Immature natural killer cell (primary cell): ENCODE measurements around the gene ADNP. TPM values are rescaled to one million over a fixed set of nuclear protein-coding genes. Genes with fewer than 3 reads are reported as not detected.

Experiments used
- DNase-seq, 3 donors: peaks; one replicate each; pipeline ENCODE4 v3.0.0; 2022; ENCODE audit warnings: mixed read lengths in 1 of 3
- H3K27ac Mint-ChIP-seq, 6 donors: one replicate each; pipeline ENCODE4 v1.8.0; 2020; ENCODE audit warnings: mixed read lengths in 6 of 6, mild to moderate bottlenecking in 5 of 6, inconsistent platforms in 4 of 6, moderate library complexity in 3 of 6
- H3K27me3 Mint-ChIP-seq, 3 donors: one replicate each; pipeline ENCODE4 v1.8.0; 2020 to 2021; ENCODE audit warnings: low read depth in 3 of 3, mild to moderate bottlenecking in 3 of 3, mixed read lengths in 3 of 3, moderate library complexity in 3 of 3, inconsistent platforms in 1 of 3
- H3K36me3 Mint-ChIP-seq, 3 donors: one replicate each; pipeline ENCODE4 v1.8.0; 2020; ENCODE audit warnings: mixed read lengths in 3 of 3, inconsistent platforms in 2 of 3, mild to moderate bottlenecking in 2 of 3
- H3K4me1 Mint-ChIP-seq, 2 donors: one replicate each; pipeline ENCODE4 v1.8.0; 2020; ENCODE audit warnings: inconsistent platforms in 2 of 2, mild to moderate bottlenecking in 2 of 2, mixed read lengths in 2 of 2, moderate library complexity in 1 of 2
- H3K4me3 Mint-ChIP-seq, 5 donors: one replicate each; pipeline ENCODE4 v1.8.0; 2020; ENCODE audit warnings: mild to moderate bottlenecking in 5 of 5, mixed read lengths in 5 of 5, inconsistent platforms in 3 of 5, moderate library complexity in 3 of 5
- H3K9me3 Mint-ChIP-seq, 6 donors: one replicate each; pipeline ENCODE4 v1.8.0; 2020; ENCODE audit warnings: mild to moderate bottlenecking in 6 of 6, mixed read lengths in 6 of 6, inconsistent platforms in 4 of 6, moderate library complexity in 3 of 6
- polyA plus RNA-seq, 3 donors: library from polyadenylated mRNA; unstranded; fragments of 300-500 nt; fragmentation: Illumina TruSeq; gene quantifications; one replicate each; pipeline ENCODE4 v1.2.3, GENCODE V29; 2021

The ADNP gene
- polyA plus RNA-seq, 3 donors from 2014 or later: 3.0 to 8.4 (median 3.8) TPM

DNA sequence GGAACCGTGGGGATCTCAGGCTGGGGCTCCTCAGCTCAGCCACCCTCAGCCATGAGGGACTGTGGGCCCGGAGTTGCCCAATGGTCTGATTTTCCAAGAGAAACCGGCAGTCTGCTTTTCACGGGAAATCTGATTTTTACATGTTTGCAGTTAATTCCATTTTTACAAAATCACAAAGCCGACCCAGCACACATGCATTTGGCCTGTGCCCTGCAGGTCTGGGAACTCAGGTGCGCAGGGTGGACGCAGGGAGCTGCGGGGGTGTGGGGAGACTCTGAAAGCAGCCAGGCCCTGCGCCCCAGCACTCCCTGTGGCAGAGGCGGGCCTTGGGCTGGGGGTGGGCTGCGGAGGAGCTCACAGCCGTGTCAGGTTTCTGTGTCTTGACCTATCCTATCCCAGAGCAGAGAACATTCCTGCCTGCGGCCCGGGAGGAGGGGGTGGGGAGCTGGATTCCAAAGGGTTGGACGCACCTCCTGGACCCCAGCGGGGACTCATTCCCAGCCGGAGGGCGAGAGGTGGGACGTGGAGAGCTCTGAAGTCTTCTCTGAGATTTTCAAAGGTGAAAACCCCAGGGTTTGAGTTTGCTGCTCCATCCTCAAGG lies 60.6 kb downstream of the ADNP start:
- Mint-ChIP-seq H3K9me3 (no peaks in the 10 kb centered on the region), H3K27me3 (peaks cover 0 to 2% (median 2%) of the 10 kb centered on the region in 3 donors), H3K4me1 (no peaks in the 10 kb centered on the region), H3K36me3 (no peaks in the 10 kb centered on the region), H3K27ac (no peak overlapping the region), H3K4me3 (no peak overlapping the region)
- no peak for DNase-seq

DNA sequence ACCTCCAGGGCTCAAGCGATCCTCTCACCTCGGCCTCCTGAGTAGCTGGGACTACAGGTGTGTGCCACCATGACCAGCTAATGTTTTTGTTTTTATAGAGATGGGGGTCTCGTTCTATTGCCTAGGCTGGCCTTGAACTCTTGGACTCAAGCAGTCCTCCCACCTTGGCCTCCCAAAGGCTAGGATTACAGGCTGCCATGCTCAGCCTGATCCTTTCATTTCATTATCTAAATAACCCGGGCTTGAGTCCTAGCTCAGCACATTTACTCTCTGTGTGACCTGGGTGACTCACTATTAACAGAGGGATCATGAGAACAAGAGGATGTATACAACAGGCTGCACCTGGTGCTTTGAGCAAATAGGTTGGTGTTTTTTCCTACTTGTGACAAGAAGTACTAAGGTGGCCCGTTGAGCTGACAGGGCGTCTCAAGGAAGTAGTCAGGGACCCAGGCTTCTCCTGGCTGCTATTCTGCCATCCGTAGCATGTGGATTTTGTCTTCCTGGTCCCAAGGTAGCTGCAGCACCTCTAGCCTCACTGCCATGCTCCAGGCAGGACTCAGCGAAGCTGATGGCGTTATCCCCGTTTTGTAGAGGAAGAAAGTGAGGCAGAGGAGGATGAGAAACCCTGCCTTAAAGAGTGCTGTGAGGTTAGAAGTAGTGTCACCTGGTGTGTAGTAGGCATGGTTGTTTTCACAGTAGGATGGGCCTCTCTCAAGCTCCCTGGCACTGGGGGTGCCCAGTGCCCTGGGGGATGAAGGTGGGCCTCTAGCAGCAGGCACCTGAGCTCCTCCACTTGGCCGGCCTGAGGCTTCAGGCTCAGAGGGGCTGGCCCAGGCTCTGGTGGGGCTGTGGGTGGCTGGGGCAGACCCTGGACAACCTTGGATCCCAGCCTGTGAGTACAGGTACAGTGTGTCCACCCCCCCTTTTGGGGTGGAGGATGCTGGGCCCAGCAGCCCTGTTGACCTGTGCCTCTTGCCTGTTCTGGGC lies 62.4 kb downstream of the ADNP start:
- DNase-seq: no peak
- no peaks in the 10 kb centered on the region for H3K9me3 Mint-ChIP-seq
- peak overlapping the region in 1 of 6 donors; percentile 46 for H3K27ac Mint-ChIP-seq
- H3K4me3 Mint-ChIP-seq: no peak overlapping the region
- peaks cover 0 to 2% (median 0%) of the 10 kb centered on the region in 3 donors for H3K27me3 Mint-ChIP-seq
- H3K4me1 Mint-ChIP-seq: no peaks in the 10 kb centered on the region
- no peaks in the 10 kb centered on the region for H3K36me3 Mint-ChIP-seq

GRCh38 chr20:50867805-50868204 lies 63.4 kb downstream of the ADNP start:
- H3K9me3 Mint-ChIP-seq: no peaks in the 10 kb centered on the region
- H3K27ac Mint-ChIP-seq: no peak overlapping the region
- peaks cover 0 to 2% (median 0%) of the 10 kb centered on the region in 3 donors for H3K27me3 Mint-ChIP-seq
- no peaks in the 10 kb centered on the region for H3K4me1 Mint-ChIP-seq
- H3K4me3 Mint-ChIP-seq: no peak overlapping the region
- no peak for DNase-seq
- no peaks in the 10 kb centered on the region for H3K36me3 Mint-ChIP-seq

- Mint-ChIP-seq H3K27me3 (peaks cover 0 to 2% (median 0%) of the 10 kb centered on the region in 3 donors), H3K4me1 (no peaks in the 10 kb centered on the region), H3K27ac (no peak overlapping the region), H3K36me3 (no peaks in the 10 kb centered on the region), H3K4me3 (no peak overlapping the region), H3K9me3 (no peaks in the 10 kb centered on the region)
- no peak for DNase-seq
Measured at GRCh38 chr20:50866831-50867230, 64.4 kb downstream of the ADNP start.

DNA sequence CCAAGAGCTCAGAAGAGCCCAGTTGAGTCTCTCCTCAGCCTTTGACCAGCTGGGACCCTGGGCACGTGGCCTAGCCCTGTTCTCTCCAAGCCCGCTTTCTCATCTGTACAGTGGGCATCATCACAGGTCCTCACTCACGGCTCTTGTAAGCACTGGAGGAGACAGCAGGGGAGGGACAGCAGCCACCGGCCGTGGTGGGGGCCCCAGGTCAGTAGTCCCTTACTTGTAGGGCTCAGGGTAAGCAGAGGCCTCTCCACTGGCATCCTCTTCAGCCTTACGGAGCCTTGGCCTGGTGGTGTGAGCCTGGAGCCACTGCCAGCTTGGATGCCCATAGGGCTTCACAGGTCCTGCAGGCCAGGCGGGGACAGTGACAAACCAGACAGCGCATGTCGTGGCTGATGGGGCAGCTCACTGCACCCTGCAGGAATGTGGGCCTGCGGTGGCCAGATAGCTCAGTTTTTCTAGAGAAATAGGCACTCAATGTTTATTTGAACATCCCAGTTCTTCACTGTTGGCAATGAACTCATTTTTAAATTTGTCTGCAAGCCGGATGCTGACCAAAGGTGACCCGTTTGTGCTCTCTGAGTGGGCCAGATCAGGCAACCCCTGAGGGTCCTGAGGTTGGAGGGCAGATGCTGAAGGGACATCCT lies 65.1 kb downstream of the ADNP start:
- Mint-ChIP-seq H3K9me3 (no peaks in the 10 kb centered on the region), H3K4me3 (no peak overlapping the region), H3K36me3 (no peaks in the 10 kb centered on the region), H3K27me3 (peaks cover 0 to 2% (median 0%) of the 10 kb centered on the region in 3 donors), H3K27ac (no peak overlapping the region), H3K4me1 (no peaks in the 10 kb centered on the region)
- DNase-seq: no peak

DNA sequence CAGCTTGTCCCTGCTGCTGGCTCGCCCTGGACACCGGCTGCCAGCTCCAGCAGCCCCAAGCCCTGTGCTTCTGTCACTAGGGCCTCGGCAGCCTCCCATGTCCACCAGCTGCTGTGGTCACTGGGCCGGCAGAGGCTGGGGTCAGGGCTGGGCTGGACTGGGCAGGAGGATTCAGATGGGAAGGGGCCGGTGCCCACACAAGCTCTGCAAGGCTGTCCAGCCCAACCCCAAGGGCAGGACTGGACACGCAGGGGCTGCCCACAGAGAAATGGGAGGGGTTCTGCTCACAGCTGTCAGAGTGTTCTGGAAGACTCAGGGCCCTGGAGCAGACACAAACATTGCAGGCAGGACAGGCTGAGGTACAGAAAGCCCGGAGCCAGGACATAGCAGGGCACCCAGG lies 65.6 kb downstream of the ADNP start:
- Mint-ChIP-seq H3K4me3 (no peak overlapping the region), H3K9me3 (no peaks in the 10 kb centered on the region), H3K4me1 (no peaks in the 10 kb centered on the region), H3K27ac (no peak overlapping the region), H3K36me3 (no peaks in the 10 kb centered on the region), H3K27me3 (peaks cover 0 to 2% (median 0%) of the 10 kb centered on the region in 3 donors)
- no peak for DNase-seq

DNA sequence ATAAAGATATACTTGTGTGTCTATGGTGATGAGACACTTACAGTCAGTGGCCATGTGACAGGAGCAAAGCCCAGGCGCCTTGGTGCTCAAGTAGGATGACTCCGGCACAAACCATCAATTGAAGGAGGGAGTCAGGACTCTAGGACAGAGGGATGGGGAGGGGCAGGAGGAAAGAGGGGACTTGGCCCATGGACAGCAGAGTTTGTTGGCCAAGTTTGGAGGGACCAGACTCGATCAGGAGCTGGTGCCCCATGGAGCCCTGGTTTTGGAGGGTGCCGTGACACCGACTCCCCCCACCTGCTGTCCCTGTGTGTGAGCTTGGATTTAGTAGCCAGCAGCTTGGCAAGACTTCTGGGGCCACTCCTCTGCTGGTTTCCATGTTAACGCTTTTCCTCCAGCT lies 66.1 kb downstream of the ADNP start:
- Mint-ChIP-seq H3K27me3 (peaks cover 0 to 2% (median 0%) of the 10 kb centered on the region in 3 donors), H3K27ac (no peak overlapping the region), H3K36me3 (no peaks in the 10 kb centered on the region)

GRCh38 chr20:50862546-50862945 lies 68.7 kb downstream of the ADNP start:
- H3K9me3 Mint-ChIP-seq: no peaks in the 10 kb centered on the region
- DNase-seq: no peak
- H3K4me3 Mint-ChIP-seq: no peak overlapping the region
- H3K27me3 Mint-ChIP-seq: peaks cover 0 to 2% (median 0%) of the 10 kb centered on the region in 3 donors
- no peak overlapping the region for H3K27ac Mint-ChIP-seq
- no peaks in the 10 kb centered on the region for H3K36me3 Mint-ChIP-seq
- H3K4me1 Mint-ChIP-seq: no peaks in the 10 kb centered on the region

More for the DNA sequence above, 66.1 kb downstream of the ADNP start:
- DNase-seq: no peak
- H3K9me3 Mint-ChIP-seq: no peaks in the 10 kb centered on the region
- H3K4me3 Mint-ChIP-seq: no peak overlapping the region
- no peaks in the 10 kb centered on the region for H3K4me1 Mint-ChIP-seq

GRCh38 chr20:50861012-50861411 lies 70.2 kb downstream of the ADNP start:
- no peak for DNase-seq
- Mint-ChIP-seq H3K27ac (no peak overlapping the region), H3K4me3 (no peak overlapping the region), H3K36me3 (no peaks in the 10 kb centered on the region), H3K27me3 (no peaks in the 10 kb centered on the region), H3K4me1 (no peaks in the 10 kb centered on the region), H3K9me3 (no peaks in the 10 kb centered on the region)

GRCh38 chr20:50859161-50859560 lies 72.1 kb downstream of the ADNP start:
- peaks cover 3 to 4% (median 4%) of the 10 kb centered on the region in 3 donors for H3K36me3 Mint-ChIP-seq
- no peak overlapping the region for H3K27ac Mint-ChIP-seq
- H3K4me3 Mint-ChIP-seq: no peak overlapping the region

DNA sequence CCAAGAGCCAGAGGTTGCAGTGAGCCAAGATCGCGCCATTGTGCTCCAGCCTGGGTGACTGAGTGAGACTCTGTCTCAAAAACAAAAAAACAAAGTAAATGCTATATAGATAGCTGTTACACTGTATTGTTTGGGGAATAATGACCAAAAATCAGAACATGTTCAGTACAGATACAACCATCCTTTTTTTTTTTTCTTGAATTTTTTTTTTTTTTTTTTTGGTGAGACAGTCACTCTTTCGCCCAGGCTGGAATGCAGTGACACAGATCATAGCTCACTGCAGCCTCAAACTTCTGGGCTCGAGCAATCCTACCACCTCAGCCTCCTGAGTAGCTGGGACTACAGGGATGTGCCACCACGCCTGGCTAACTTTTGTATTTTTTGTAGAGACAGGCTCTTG lies 72.7 kb downstream of the ADNP start:
- DNase-seq: no peak
- no peak overlapping the region for H3K27ac Mint-ChIP-seq
- no peaks in the 10 kb centered on the region for H3K9me3 Mint-ChIP-seq

More at GRCh38 chr20:50859161-50859560, 72.1 kb downstream of the ADNP start:
- Mint-ChIP-seq H3K27me3 (peaks cover 0 to 2% (median 0%) of the 10 kb centered on the region in 3 donors), H3K9me3 (no peaks in the 10 kb centered on the region), H3K4me1 (peaks cover 2 to 5% of the 10 kb centered on the region in 2 donors)
- DNase-seq: no peak

DNA sequence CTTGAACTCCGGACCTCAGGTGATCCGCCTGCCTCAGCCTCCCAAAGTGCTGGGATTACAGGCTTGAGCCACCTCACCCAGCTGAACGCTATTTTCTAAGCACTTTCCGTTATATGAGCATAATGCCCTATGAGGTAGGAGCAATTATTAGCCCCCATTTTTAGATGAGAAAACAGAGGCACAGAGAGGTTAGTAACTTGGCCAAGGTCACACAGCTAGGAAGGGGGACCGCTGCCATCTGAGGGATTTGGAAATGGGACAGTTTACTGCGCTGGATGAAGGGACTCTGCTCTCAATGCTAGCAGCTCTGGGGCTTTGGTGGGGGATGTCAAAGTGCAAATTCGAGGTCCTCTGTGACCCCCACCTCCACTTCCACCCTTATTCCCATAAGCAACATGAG lies 73.9 kb downstream of the ADNP start:
- DNase-seq: no peak
- Mint-ChIP-seq H3K27me3 (peaks cover 0 to 2% (median 0%) of the 10 kb centered on the region in 3 donors), H3K4me1 (peaks cover 2 to 5% of the 10 kb centered on the region in 2 donors), H3K4me3 (no peak overlapping the region), H3K9me3 (no peaks in the 10 kb centered on the region), H3K27ac (no peak overlapping the region), H3K36me3 (peaks cover 3 to 4% (median 4%) of the 10 kb centered on the region in 3 donors)

More for the DNA sequence above, 72.7 kb downstream of the ADNP start:
- Mint-ChIP-seq H3K4me3 (no peak overlapping the region), H3K27me3 (peaks cover 0 to 2% (median 0%) of the 10 kb centered on the region in 3 donors), H3K36me3 (peaks cover 3 to 4% (median 4%) of the 10 kb centered on the region in 3 donors), H3K4me1 (peaks cover 2 to 5% of the 10 kb centered on the region in 2 donors)

GRCh38 chr20:50856475-50857041 lies 74.7 kb downstream of the ADNP start:
- peaks cover 2 to 5% of the 10 kb centered on the region in 2 donors for H3K4me1 Mint-ChIP-seq
- H3K27ac Mint-ChIP-seq: no peak overlapping the region
- peaks cover 3 to 4% (median 4%) of the 10 kb centered on the region in 3 donors for H3K36me3 Mint-ChIP-seq
- H3K9me3 Mint-ChIP-seq: no peaks in the 10 kb centered on the region
- DNase-seq: no peak
- H3K27me3 Mint-ChIP-seq: peaks cover 0 to 2% (median 0%) of the 10 kb centered on the region in 3 donors
- H3K4me3 Mint-ChIP-seq: no peak overlapping the region
